SU-DHL-6 (cell line): ENCODE results near the gene CPSF2.

Source experiments
- CTCF ChIP-seq: fragments of 200-600 bp; sonication (generic); IDR thresholded peaks from one replicate; pipeline ENCODE4 v1.5.1; 2017; ENCODE audit warnings: antibody characterized with exemption, mild to moderate bottlenecking, low read length, moderate library complexity; ENCODE audit not compliant: insufficient read depth, poor library complexity, severe bottlenecking
- EZH2phosphoT487 ChIP-seq: fragments of 200-600 bp; sonication (generic), shearing (Covaris generic); conservative IDR thresholded peaks from 2 replicates; pipeline ENCODE4 v1.6.1; 2018; ENCODE audit warnings: mild to moderate bottlenecking, antibody characterized with exemption, low read length, moderate library complexity, mixed read lengths

- no peak for TF ChIP-seq CTCF
- no peak for TF ChIP-seq EZH2phosphoT487
These were observed 85.5 kb downstream of the CPSF2 start for GRCh38 chr14:92207012-92207927.
